GM15510 (cell line): ENCODE measurements around the gene PLEKHS1.

Source experiments
- POLR2A ChIP-seq: IDR thresholded peaks from 3 replicates; pipeline ENCODE4 v1.6.1; 2011; ENCODE audit warnings: borderline replicate concordance; ENCODE audit not compliant: insufficient read length; ENCODE audit errors: extremely low read depth

PLEKHS1 gene

DNA sequence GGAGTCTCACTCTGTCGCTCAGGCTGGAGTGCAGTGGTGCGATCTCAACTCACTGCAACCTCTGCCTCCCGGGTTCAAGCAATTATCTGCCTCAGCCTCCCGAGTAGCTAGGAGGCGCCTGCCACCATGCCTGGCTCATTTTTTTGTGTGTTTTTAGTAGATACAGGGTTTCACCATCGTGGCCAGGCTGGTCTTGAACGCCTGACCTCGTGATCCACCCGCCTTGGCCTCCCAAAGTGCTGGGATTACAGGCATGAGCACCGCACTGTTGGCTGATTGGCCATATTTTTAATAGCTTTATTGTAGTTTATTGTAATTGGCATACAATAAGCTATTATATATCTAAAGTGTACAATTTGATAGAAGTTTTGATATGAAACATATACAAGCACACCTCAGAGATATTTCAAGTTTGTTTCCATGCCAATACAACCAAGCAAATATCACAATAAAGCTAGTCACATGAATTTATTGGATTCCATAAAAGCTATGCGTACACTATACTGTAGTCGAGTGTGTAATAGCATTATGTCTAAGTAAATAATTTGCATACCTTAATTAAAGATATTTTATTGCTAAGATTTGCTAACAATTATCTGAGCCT, 5.6 kb downstream of the PLEKHS1 start:
- no peak for TF ChIP-seq POLR2A

DNA sequence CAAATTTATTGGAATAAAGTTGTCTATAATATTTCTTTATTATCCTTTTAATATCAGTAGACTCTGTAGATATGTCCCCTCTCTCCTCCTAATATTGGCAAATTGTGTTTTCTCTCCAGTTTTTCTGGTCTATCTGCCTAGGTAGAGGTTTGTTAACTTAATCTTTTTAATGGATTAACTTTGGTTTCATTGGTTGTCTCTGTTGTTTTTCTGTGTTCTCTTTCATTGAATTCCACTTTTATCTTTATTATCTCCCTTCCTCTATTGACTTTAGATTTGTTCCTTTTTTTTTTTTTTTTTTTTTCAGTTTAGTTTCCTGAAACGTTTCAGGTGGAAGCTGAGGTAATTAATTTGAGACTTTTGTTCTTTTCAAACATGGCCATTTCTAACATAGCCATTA, 10.6 kb downstream of the PLEKHS1 start:
- TF ChIP-seq POLR2A, result no peak

DNA sequence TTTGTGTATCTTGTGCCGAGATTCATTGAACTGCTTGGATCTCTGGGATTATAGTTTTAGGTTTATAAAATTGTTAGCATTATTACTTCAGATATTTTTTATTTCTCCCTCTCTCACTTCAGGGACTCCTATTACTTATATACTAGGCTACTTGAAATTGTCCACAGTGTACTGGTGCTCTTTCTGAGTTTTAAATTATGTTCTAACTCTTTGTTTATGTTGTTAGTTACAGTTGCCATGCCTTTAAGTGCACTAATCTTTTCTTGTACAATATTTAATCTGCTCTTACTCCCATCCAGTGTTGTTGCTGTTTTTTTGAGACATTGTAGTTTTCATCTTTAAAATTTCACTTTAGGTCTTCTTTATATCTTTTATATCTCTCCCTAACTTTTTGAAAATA, 13.1 kb downstream of the PLEKHS1 start:
- TF ChIP-seq POLR2A, result no peak

- no peak for TF ChIP-seq POLR2A
These were observed 14.4 kb downstream of the PLEKHS1 start for GRCh38 chr10:113765910-113766309.

- TF ChIP-seq POLR2A, result no peak
These were observed 15.7 kb downstream of the PLEKHS1 start for GRCh38 chr10:113767222-113767621.

DNA sequence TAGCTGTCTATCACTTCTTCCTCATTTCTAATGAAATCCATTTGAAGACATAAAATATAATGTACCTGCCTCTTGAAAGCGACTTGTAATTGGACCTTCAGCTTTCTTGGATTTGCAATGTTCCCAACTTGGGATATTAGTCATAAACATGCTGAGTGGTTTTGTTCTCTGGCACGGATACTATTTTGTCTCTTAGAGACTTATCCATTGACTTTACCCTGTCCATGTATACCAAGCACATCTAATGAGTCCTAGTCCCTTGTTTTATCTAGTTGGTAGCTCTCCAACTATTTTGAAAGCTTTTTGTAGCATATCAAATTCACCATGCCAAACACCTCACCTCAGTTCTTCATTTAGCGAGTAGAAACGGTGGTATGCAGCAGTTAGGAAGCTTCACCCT, 18.9 kb downstream of the PLEKHS1 start:
- TF ChIP-seq POLR2A, result no peak

- no peak for TF ChIP-seq POLR2A
These were observed 24.3 kb downstream of the PLEKHS1 start for GRCh38 chr10:113775686-113776294.

- no peak for TF ChIP-seq POLR2A
These were observed 25.1 kb downstream of the PLEKHS1 start for GRCh38 chr10:113776553-113776952.

DNA sequence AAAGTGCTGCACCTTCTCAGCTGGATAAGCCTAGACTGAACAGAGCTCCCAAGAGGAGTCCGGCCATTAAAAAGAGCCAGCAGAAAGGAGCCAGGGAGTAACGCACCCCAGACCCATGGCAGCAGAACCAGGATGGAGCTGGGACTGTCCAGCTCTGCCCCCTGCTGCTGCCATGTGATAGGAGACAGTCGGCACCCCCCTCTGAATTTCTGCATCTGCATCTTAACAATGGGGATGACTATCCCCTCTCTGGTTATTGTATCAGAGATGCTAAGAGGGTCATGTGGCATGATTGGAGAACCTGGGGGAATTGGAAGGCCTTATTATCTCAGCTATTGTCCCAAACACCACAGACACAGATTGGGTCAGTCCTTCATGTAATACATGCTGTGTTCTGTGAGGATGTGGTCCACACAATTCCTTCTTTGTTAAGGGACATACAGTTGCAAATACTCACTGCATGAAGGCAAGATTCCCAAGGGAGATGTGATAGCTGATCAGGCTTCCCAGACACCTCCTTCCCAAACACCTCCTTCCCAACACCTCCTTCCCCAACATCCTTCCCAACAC, 29.3 kb downstream of the PLEKHS1 start:
- TF ChIP-seq POLR2A, result no peak

DNA sequence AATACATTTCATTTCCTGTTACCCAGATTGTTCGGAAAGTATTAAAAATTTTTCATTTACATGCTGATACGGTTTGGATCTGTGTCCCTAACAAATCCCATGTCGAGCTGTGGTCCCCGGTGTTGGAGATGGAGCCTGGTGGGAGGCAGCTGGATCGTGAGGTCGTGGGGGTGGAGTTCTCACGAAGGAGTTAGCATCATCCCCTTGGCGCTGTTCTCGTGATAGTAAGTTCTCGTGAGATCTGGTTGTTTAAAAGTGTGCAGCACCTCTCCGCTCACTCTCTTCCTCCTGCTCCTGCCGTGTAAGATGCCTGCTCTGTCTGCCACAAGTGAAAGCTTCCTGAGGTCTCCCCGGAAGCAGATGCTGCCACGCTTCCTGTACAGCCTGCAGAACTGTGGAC, 30.9 kb downstream of the PLEKHS1 start:
- no peak for TF ChIP-seq POLR2A

DNA sequence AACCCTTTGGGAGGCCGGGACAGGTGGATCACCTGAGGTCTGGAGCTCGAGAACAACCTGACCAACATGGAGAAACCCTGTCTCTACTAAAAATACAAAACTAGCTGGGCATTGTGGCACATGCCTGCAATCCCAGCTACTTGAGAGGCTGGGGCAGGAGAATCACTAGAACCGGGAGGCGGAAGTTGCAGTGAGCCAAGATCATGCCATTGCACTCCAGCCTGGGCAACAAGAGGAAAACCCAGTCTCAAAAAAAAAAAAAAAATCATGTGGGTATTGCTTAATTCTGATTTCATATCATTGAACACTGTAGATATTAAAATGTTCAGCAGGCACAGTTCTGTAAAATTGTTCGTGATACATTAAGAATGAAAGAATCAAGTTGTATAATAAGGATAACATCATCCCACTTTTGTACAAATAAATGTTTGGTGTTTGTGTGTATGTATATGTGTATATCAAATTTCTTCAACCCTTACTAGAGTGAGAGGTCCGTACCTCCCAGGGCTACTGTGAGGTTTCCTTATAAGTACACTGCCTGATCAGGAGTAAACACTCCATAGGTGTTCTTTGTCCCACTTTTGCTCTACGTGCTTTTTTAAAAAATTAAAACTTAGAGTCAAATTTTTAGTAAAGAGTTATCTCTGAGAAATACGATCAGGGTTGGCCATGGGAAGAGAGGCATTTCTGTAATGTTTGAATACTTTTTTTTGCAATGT, 31.7 kb downstream of the PLEKHS1 start:
- TF ChIP-seq POLR2A, result no peak

DNA sequence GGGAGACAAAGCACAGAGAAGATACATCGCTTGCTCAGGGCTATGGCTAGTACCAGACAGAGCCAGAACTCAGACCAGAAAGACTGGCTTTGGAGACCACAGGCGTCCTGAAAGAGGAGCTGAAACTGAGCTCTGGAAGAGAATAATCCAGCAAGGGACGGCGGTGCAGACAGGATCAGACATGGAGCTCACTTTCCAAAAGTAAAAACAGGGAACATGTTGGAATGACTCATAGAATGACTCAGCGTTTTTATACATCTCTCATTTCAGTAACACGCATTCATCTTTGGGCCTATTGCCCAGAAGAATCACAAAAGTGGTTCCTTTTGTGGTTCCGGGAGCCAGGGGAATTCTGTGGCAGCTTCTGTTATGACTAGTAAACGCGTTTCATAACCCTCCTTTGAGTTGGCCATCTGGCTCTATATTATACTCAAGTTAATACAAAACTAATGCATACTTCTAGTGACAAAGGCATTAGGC, 37.2 kb downstream of the PLEKHS1 start:
- TF ChIP-seq POLR2A, result no peak

DNA sequence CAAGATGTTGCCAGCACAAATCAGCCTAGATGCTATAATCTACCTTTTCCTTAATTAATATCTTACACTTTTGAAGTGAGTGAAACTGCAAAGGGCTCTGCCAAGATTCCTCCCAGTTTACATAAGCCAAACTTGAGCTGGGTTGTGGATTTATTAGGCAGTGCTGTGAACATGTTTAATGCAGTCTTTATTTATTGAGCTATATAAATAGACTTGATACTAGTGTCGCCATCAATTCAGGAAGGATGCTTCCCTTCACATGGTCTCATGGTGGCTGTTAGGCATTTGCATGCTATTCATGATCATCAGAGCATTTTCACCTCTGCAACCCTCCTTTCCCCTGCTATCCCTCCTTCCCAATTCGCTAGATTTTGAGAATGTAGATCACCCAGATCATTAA, 40.2 kb downstream of the PLEKHS1 start:
- TF ChIP-seq POLR2A, result no peak

GRCh38 chr10:113801569-113801968, 50.1 kb downstream of the PLEKHS1 start:
- TF ChIP-seq POLR2A, result no peak

DNA sequence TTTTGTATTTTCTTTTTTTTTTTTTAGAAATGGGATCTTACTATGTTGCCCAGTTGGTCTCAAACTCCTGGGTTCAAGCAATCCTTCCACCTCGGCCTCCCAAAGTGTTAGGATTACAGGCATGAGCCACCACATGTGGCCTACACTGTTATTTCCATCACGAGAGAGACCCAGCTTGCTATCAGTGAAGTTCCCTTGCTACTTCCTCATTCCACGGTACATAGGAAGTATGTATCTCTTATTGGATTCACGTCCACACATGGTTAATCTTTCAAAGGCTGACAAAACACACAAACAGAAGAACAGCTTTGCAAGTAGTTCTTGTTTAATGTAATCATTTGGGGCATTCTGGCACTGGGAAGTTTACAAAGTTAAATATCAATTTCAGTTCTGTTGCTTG, 51.5 kb downstream of the PLEKHS1 start:
- TF ChIP-seq POLR2A, result no peak
